Pancreas (tissue), 10 donors: Measurements from ENCODE around the gene C9orf153. TPM values are rescaled to one million over a fixed set of nuclear protein-coding genes. Genes with fewer than 3 reads are reported as not detected.

Experiments
- ATAC-seq, 4 donors: fragments of 200-7000 bp; cut with Tn5 transposase; one replicate each; pipeline versions ENCODE4 v1.8.0 to v1.9.1; 2020; ENCODE audit warnings: mild to moderate bottlenecking in 4 of 4, moderate library complexity in 4 of 4
- DNase-seq, 6 donors: peaks; one replicate each; pipeline ENCODE4 v3.0.0-alpha.2; 2020
- FAIRE-seq: peaks from 2 replicates; lab custom pipeline; 2012; peaks lifted over from hg19 to GRCh38; lab: Jason Lieb, UNC
- H3K27ac ChIP-seq, 4 donors: fragments of 200-600 bp; sonication (generic); 1 replicate in 3 of 4; 2 replicates in 1 of 4; pipeline versions ENCODE4 v1.5.0 to v1.8.0; 2020
- H3K27me3 ChIP-seq, 4 donors: fragments of 200-600 bp; one replicate each; pipeline ENCODE4 v1.8.0; 2021
- H3K36me3 ChIP-seq, 3 donors: fragments of 200-600 bp; sonication (generic) in 1 of 3; one replicate each; pipeline versions ENCODE4 v1.5.0 to v1.8.0; 2020 to 2021
- H3K4me1 ChIP-seq, 3 donors: fragments of 200-600 bp; one replicate each; pipeline ENCODE4 v1.8.0; 2021
- H3K4me3 ChIP-seq, 4 donors: fragments of 200-600 bp; sonication (generic) in 2 of 4; one replicate each; pipeline versions ENCODE4 v1.5.0 to v1.8.0; 2020 to 2021
- H3K9me3 ChIP-seq, 4 donors: fragments of 200-600 bp; one replicate each; pipeline ENCODE4 v1.8.0; 2021
- WGBS, 2 donors: extraction: QIAGEN DNeasy Blood & Tissue Kit; methylation state at CpG; one replicate each; pipeline ENCODE4 v1.1.7; 2013; 5-methylcytosine and 5-hydroxymethylcytosine counted together
- intact Hi-C, 3 donors: fragments of 100-400 bp; cut with DNase I; formaldehyde crosslinking; loops; one replicate each; pipeline versions ENCODE4 v1.11.1 to v1.14.2; 2022
- polyA plus RNA-seq, 2 donors: library from polyadenylated mRNA; stranded (reverse); fragments of 200-250 nt; gene quantifications; one replicate each; pipeline ENCODE4 v1.2.3, GENCODE V29; 2013
- total RNA-seq, 6 donors: library from RNA; stranded (reverse); fragmentation: NEBNext Ultra II Directional in 4 of 6; extraction: Animal tissue kit (Norgen Biotek cat#: 25700) in 4 of 6; gene quantifications; one replicate each; pipeline versions ENCODE4 v1.2.1 to v1.2.4, GENCODE V29; 2021 to 2023
- TF ChIP-seq, protein P1 (sequence below), 4 donors: fragments of 200-600 bp; sonication (generic) in 3 of 4; IDR thresholded peaks; one replicate each; pipeline versions ENCODE4 v1.5.0 to v1.8.0; 2021; ENCODE audit warnings: antibody characterized with exemption in 4 of 4
- donor health status: healthy with polysubstance abuse.
- donor health status: DM: no; HTN: no; CAD: no; lungs with moderate emphysema.
- donor health status: DM: no; HTN: no; CAD: no.
- donor health status: control.
- donor health status: control.
- donor health status: Bipolar disorder and iron deficiency.
- donor health status: DM: yes; HTN: yes; CAD: no.
- donor health status: DM: no; HTN: no; CAD: no.
- donor health status: DM: no; HTN: no; CAD: no.
- donor health status: DM: yes; HTN: yes; CAD: no.

Gene C9orf153
- total and polyA plus RNA-seq, 8 donors = 0.12 to 0.42 (median 0.13) TPM; not detected in 4

DNA sequence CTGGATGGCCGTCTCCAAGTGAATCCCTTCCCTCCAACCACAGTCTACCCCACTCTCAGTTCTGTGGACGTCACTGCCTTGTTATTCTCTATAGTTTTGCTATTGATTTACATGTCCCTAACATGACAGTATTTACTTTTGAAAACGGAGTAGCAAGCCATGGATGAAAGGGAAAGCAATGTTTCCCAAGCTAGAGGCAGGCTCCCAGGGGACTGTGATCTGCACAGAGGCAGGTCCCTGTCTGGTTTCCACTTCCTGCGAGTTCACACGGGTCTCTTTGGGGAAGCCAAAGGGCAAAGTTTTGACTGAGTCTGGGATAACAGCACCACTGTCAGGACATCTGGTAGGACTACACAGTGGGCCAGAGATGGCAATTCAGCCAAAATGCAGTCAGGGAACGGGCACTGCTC lies 12.7 kb downstream of the C9orf153 start:
- WGBS, 2 donors = 28 to 35% methylated on average over 6 of the region's 6 CpGs
- TF ChIP-seq, protein P1, sequence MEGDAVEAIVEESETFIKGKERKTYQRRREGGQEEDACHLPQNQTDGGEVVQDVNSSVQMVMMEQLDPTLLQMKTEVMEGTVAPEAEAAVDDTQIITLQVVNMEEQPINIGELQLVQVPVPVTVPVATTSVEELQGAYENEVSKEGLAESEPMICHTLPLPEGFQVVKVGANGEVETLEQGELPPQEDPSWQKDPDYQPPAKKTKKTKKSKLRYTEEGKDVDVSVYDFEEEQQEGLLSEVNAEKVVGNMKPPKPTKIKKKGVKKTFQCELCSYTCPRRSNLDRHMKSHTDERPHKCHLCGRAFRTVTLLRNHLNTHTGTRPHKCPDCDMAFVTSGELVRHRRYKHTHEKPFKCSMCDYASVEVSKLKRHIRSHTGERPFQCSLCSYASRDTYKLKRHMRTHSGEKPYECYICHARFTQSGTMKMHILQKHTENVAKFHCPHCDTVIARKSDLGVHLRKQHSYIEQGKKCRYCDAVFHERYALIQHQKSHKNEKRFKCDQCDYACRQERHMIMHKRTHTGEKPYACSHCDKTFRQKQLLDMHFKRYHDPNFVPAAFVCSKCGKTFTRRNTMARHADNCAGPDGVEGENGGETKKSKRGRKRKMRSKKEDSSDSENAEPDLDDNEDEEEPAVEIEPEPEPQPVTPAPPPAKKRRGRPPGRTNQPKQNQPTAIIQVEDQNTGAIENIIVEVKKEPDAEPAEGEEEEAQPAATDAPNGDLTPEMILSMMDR (IDR thresholded peaks at IDR 0.05) = no peak
- ATAC-seq (peak in 3 of 4 donors; percentile 32 to 43 (median 36)), FAIRE-seq (no peak), DNase-seq (no peak)
- no peaks in the 10 kb centered on the region for H3K4me1 ChIP-seq
- no peak overlapping the region for H3K27ac ChIP-seq
- H3K9me3 ChIP-seq = no peaks in the 10 kb centered on the region
- H3K27me3 ChIP-seq = no peaks in the 10 kb centered on the region
- intact Hi-C loops = no loop called here
- no peaks in the 10 kb centered on the region for H3K36me3 ChIP-seq
- H3K4me3 ChIP-seq = no peak overlapping the region

DNA sequence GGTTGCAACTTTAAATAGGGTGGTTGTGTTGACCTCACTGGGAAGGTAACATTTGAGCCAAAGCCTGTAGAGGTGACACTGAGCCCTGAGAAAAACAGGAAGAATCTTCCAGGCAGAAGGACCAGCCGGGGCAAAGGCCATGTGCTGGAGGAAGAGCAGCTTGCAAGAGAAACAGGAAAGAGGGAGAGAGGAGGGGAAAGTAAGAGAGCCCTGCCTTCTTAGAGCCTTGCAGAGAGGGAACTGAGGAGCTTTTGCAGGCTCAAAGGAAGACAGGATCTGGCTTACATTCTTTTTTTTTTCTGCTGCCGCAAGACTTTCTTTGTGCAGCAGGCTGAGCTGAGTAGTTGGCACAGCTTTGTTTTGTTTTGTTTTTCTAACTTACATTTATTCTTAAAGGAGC lies 17.4 kb downstream of the C9orf153 start:
- Histone ChIP-seq H3K4me1 (no peaks in the 10 kb centered on the region), H3K27me3 (no peaks in the 10 kb centered on the region), H3K27ac (no peak overlapping the region), H3K36me3 (no peaks in the 10 kb centered on the region), H3K4me3 (no peak overlapping the region), H3K9me3 (no peaks in the 10 kb centered on the region)
- TF ChIP-seq, protein P1 (IDR thresholded peaks at IDR 0.05) = no peak
- 73 to 76% methylated on average over 2 of the region's 2 CpGs for WGBS, 2 donors
- FAIRE-seq (no peak), DNase-seq (no peak), ATAC-seq (no peak)
- intact Hi-C loops = no loop called here

- H3K36me3 ChIP-seq = no peaks in the 10 kb centered on the region
- no peaks in the 10 kb centered on the region for H3K4me1 ChIP-seq
- ATAC-seq (no peak), DNase-seq (no peak), FAIRE-seq (no peak)
- intact Hi-C loops = no loop called here
- H3K27me3 ChIP-seq = no peaks in the 10 kb centered on the region
- no peaks in the 10 kb centered on the region for H3K9me3 ChIP-seq
- TF ChIP-seq, protein P1 (IDR thresholded peaks at IDR 0.05) = no peak
- no peak overlapping the region for H3K4me3 ChIP-seq
- 68 to 78% methylated on average over 7 of the region's 7 CpGs for whole genome bisulfite sequencing, 2 donors
- H3K27ac ChIP-seq = no peak overlapping the region
These were observed 18.2 kb downstream of the C9orf153 start for GRCh38 chr9:86241216-86241615.

DNA sequence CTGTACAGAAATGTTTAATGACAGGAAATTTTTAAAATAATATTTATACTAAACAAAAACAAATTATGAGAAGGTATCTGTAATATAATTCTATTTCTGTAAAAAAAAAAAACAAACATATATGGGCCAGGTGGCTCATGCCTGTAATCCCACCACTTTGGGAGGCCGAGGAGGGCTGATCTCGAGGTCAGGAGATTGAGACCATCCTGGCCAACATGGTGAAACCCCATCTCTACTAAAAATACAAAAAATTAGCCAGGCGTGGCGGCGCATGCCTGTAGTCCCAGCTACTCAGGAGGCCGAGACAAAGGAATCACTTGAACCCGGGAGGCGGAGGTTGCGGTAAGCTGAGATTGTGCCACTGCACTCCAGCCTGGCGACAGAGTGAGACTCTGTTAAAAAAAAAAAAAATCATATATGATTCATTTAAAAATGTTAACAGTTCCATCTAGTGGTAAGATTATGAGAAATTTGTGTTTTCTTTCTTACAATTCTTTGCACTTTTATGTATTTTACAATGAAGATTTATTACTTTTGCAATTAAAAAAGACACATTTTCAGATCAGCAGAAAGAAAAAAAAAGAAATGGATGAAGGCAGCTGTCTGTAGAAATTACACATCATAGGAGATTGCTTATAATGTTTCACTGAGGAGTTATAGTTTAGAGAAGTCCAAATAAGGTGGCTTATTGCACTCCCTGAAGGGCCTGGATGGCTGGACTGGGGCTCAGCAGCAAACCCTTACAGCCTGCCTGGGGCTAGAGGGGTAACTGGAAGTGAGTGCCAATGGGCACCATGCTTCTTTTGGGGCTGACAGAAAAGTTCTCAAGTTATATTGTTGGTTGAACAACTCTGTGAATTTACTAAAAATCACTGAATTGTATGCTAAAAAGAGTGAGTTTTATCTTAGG lies 20.3 kb downstream of the C9orf153 start:
- DNase-seq = no peak
- TF ChIP-seq, protein P1 (IDR thresholded peaks at IDR 0.05) = no peak

GRCh38 chr9:86230858-86231257 lies 28.6 kb downstream of the C9orf153 start:
- ATAC-seq = no peak
- no peaks in the 10 kb centered on the region for H3K36me3 ChIP-seq
- no peak overlapping the region for H3K4me3 ChIP-seq
- DNase-seq = no peak
- H3K27ac ChIP-seq = no peak overlapping the region
- intact Hi-C loops = no loop called here
- no peaks in the 10 kb centered on the region for H3K4me1 ChIP-seq
- no peaks in the 10 kb centered on the region for H3K27me3 ChIP-seq
- TF ChIP-seq, protein P1 (IDR thresholded peaks at IDR 0.05) = no peak
- no peak for FAIRE-seq
- H3K9me3 ChIP-seq = no peaks in the 10 kb centered on the region
- 64 to 77% methylated on average over 2 of the region's 2 CpGs for WGBS, 2 donors

More for the DNA sequence above, 20.3 kb downstream of the C9orf153 start:
- 64 to 67% methylated on average over 10 of the region's 10 CpGs for WGBS, 2 donors
- H3K4me3 ChIP-seq = no peak overlapping the region
- no peaks in the 10 kb centered on the region for H3K4me1 ChIP-seq
- H3K27me3 ChIP-seq = no peaks in the 10 kb centered on the region
- ATAC-seq (peak in 2 of 4 donors; percentile 48 to 50), FAIRE-seq (no peak)
- H3K36me3 ChIP-seq = no peaks in the 10 kb centered on the region
- intact Hi-C loops = no loop called here
- H3K27ac ChIP-seq = no peak overlapping the region
- H3K9me3 ChIP-seq = no peaks in the 10 kb centered on the region
